HCT116 (cell line): ENCODE results near the gene CDH13.

ENCODE experiments used
- CEBPB ChIP-seq: IDR thresholded peaks from 2 replicates; pipeline ENCODE4 v1.6.1; 2012; ENCODE audit warnings: low read depth
- CTCF ChIP-seq, 3 experiments: fragments of 200-600 bp in 1 of 3; sonication (generic) in 1 of 3; IDR thresholded peaks in 2 of 3; conservative IDR thresholded peaks in 1 of 3; 2 replicates each; pipeline ENCODE4 v1.5.1; 2012 to 2017; ENCODE audit warnings: low read depth in 2 of 3, low read length in 2 of 3, antibody characterized with exemption in 1 of 3, borderline replicate concordance in 1 of 3, control low read depth in 1 of 3, mild to moderate bottlenecking in 1 of 3, mixed read lengths in 1 of 3, mixed run types in 1 of 3, moderate library complexity in 1 of 3; ENCODE audit not compliant: insufficient read depth in 1 of 3
- EZH2 ChIP-seq: fragments of 200-600 bp; sonication (generic); IDR thresholded peaks from 2 replicates; pipeline ENCODE4 v1.6.1; 2017; ENCODE audit warnings: antibody characterized with exemption, mixed run types
- EZH2phosphoT487 ChIP-seq: fragments of 200-600 bp; IDR thresholded peaks from 2 replicates; pipeline ENCODE4 v1.6.1; 2018; ENCODE audit warnings: antibody characterized with exemption, borderline replicate concordance
- JUND ChIP-seq: IDR thresholded peaks from 2 replicates; pipeline ENCODE4 v1.6.1; 2012
- POLR2A ChIP-seq: IDR thresholded peaks from 2 replicates; pipeline ENCODE4 v1.7.0; 2011; ENCODE audit warnings: borderline replicate concordance; ENCODE audit not compliant: insufficient read depth, insufficient read length; ENCODE audit errors: extremely low read depth
- POLR2AphosphoS5 ChIP-seq: IDR thresholded peaks from 2 replicates; pipeline ENCODE4 v1.6.1; 2011; ENCODE audit warnings: mild to moderate bottlenecking, low read depth, low read length, moderate library complexity
- REST ChIP-seq: IDR thresholded peaks from 2 replicates; pipeline ENCODE4 v1.6.1; 2012; ENCODE audit warnings: low read depth
- SIN3A ChIP-seq: IDR thresholded peaks from 2 replicates; pipeline ENCODE4 v1.6.1; 2012; ENCODE audit warnings: low read depth
- TF ChIP-seq, protein P1 (sequence below): IDR thresholded peaks from 2 replicates; pipeline ENCODE4 v1.6.1; 2012

- TF ChIP-seq JUND: no peak
- no peak for TF ChIP-seq EZH2
- no peak for TF ChIP-seq CTCF (IDR thresholded peaks at IDR 0.05 in 2 of 3, conservative IDR thresholded peaks at IDR 0.05 in 1 of 3; ENCODE audit: borderline replicate concordance in 1 of 3, insufficient read depth in 1 of 3, low read depth in 2 of 3, low read length in 2 of 3)
- TF ChIP-seq CEBPB: no peak
- TF ChIP-seq, protein P1, sequence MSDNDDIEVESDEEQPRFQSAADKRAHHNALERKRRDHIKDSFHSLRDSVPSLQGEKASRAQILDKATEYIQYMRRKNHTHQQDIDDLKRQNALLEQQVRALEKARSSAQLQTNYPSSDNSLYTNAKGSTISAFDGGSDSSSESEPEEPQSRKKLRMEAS: no peak
- TF ChIP-seq POLR2A: no peak
- no peak for TF ChIP-seq EZH2phosphoT487
- TF ChIP-seq POLR2AphosphoS5: no peak
- TF ChIP-seq REST: no peak
- no peak for TF ChIP-seq SIN3A
Measured at GRCh38 chr16:83589576-83589975, 962.8 kb downstream of the CDH13 start.
